SKM-1 treated with dmso at 0.1 percent for 144 hours (cell line): ENCODE measurements around the gene PITPNC1.
"Not testable (repeated sequence)": the region's sequence is repeated elsewhere in the genome, so short reads cannot be mapped to it uniquely, and the experiment has no call there.

Source experiments
- DNase-seq: peaks from one replicate; lab custom pipeline; 2025; ENCODE audit not compliant: unreplicated experiment; lab: John Stamatoyannopoulos, UW

The PITPNC1 gene

GRCh38 chr17:67393809-67394397, 16.8 kb downstream of the PITPNC1 start:
- no peak for DNase-seq

GRCh38 chr17:67399676-67400075, 22.6 kb downstream of the PITPNC1 start:
- no peak for DNase-seq

- no peak for DNase-seq
Observed at GRCh38 chr17:67400193-67400592, 23.1 kb downstream of the PITPNC1 start.

GRCh38 chr17:67401106-67401505, 24.0 kb downstream of the PITPNC1 start:
- no peak for DNase-seq

GRCh38 chr17:67401598-67402504, 24.8 kb downstream of the PITPNC1 start:
- peak; percentile 89 for DNase-seq

GRCh38 chr17:67403065-67403464, 26.0 kb downstream of the PITPNC1 start:
- DNase-seq = no peak

- DNase-seq = no peak
Observed at GRCh38 chr17:67403483-67403882, 26.4 kb downstream of the PITPNC1 start.

- not testable (repeated sequence) for DNase-seq
Observed at GRCh38 chr17:67408455-67408830, 31.4 kb downstream of the PITPNC1 start.

- peak; percentile 69 for DNase-seq
Observed at GRCh38 chr17:67411397-67411796, 34.3 kb downstream of the PITPNC1 start.

GRCh38 chr17:67412032-67412431, 35.0 kb downstream of the PITPNC1 start:
- DNase-seq = no peak

GRCh38 chr17:67412941-67413340, 35.9 kb downstream of the PITPNC1 start:
- DNase-seq = no peak

GRCh38 chr17:67413388-67413787, 36.3 kb downstream of the PITPNC1 start:
- DNase-seq = no peak

- no peak for DNase-seq
Observed at GRCh38 chr17:67414130-67414529, 37.0 kb downstream of the PITPNC1 start.

- DNase-seq = no peak
Observed at GRCh38 chr17:67414559-67414958, 37.5 kb downstream of the PITPNC1 start.

- DNase-seq = no peak
Observed at GRCh38 chr17:67415291-67415690, 38.2 kb downstream of the PITPNC1 start.

- no peak for DNase-seq
Observed at GRCh38 chr17:67417507-67417906, 40.4 kb downstream of the PITPNC1 start.

GRCh38 chr17:67420994-67421393, 43.9 kb downstream of the PITPNC1 start:
- DNase-seq = no peak

- DNase-seq = peak; percentile 50
Observed at GRCh38 chr17:67421869-67422273, 44.8 kb downstream of the PITPNC1 start.

- not testable (repeated sequence) for DNase-seq
Observed at GRCh38 chr17:67422296-67422695, 45.2 kb downstream of the PITPNC1 start.

GRCh38 chr17:67422897-67423296, 45.8 kb downstream of the PITPNC1 start:
- no peak for DNase-seq

GRCh38 chr17:67425571-67426160, 48.6 kb downstream of the PITPNC1 start:
- DNase-seq = no peak

GRCh38 chr17:67427424-67427823, 50.3 kb downstream of the PITPNC1 start:
- DNase-seq = no peak
